VCaP (cell line): ENCODE measurements around the gene IQSEC3.

Experiments
- H3K27ac ChIP-seq: fragments of 450-650 bp; 2 replicates; pipeline ENCODE4 v1.5.1; 2017
- CTCF ChIP-seq: fragments of 450-650 bp; conservative IDR thresholded peaks from 2 replicates; pipeline ENCODE4 v1.5.1; 2017; ENCODE audit warnings: mild to moderate bottlenecking, moderate library complexity

Gene IQSEC3

GRCh38 chr12:197347-197746 is 130.8 kb downstream of the IQSEC3 start:
- H3K27ac ChIP-seq = no peak overlapping the region
- no peak for TF ChIP-seq CTCF

GRCh38 chr12:197911-198695 is 131.5 kb downstream of the IQSEC3 start:
- no peak for TF ChIP-seq CTCF
- H3K27ac ChIP-seq = no peak overlapping the region

DNA sequence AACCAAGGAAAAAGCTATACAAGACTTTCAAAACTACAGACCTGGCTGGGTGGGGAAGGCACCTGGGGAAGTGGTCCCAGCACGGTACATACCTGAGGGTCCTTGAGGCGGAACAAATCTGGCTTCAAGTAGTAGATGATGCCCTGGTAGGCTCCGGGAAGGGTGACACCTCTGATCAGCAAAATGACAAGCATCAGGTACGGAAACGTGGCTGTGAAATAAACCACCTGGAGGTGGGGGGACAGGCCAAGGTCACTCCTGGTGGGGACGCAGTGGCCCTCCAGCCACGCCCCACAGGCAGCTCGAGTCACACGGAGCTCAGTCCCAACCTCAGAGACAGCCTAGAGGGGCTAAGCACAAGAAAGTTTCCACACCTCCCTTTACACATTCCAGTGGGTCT is 132.1 kb downstream of the IQSEC3 start:
- no peak for TF ChIP-seq CTCF
- H3K27ac ChIP-seq = no peak overlapping the region

GRCh38 chr12:201361-201760 is 134.8 kb downstream of the IQSEC3 start:
- no peak for TF ChIP-seq CTCF
- peak overlapping the region; percentile 31; the same call in 1 of the 2 replicates for H3K27ac ChIP-seq

GRCh38 chr12:202081-202731 is 135.6 kb downstream of the IQSEC3 start:
- no peak for TF ChIP-seq CTCF
- H3K27ac ChIP-seq = peak overlapping the region; percentile 31

DNA sequence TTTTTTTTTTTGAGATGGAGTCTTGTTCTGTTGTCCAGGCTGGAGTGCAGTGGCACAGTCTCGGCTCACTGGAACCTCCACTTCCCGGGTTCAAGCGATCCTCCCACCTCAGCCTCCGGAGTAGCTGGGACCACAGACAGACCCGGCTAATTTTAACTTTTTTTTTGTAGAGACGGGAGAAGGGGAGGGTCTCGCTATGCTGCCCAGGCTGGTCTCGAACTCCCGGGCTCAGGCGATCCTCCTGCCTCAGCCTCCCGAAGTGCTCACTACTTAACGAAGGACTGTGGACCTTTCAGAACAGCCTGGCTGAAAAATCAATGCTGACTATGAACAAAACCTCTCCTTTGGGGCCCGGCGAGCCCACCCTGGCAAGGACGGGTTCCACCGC is 136.5 kb downstream of the IQSEC3 start:
- peak overlapping the region; percentile 48; the same call in 1 of the 2 replicates for H3K27ac ChIP-seq
- no peak for TF ChIP-seq CTCF

- peak; percentile 43 for TF ChIP-seq CTCF
- H3K27ac ChIP-seq = peak overlapping the region; percentile 48; the same call in 1 of the 2 replicates
Observed at GRCh38 chr12:203462-204260, 137.1 kb downstream of the IQSEC3 start.
